Osteoblast (primary cell): ENCODE measurements around the gene ELF2. TPM values are rescaled to one million over a fixed set of nuclear protein-coding genes. Genes with fewer than 3 reads are reported as not detected.
A peak's percentile ranks its signal among the peaks of the same experiment; 100 is the strongest.

Experiments used
- DNase-seq: peaks from one replicate; pipeline ENCODE4 v3.0.0; 2011; ENCODE audit warnings: low spot score, mixed read lengths; ENCODE audit not compliant: insufficient read length; ENCODE audit errors: missing footprints
- H2AFZ ChIP-seq: 2 replicates; pipeline ENCODE4 v1.6.0; 2011; ENCODE audit warnings: mild to moderate bottlenecking, low read length
- H3K27ac ChIP-seq: 2 replicates; pipeline ENCODE4 v1.5.1; 2011; ENCODE audit warnings: mild to moderate bottlenecking, low read depth, low read length, moderate library complexity
- H3K27me3 ChIP-seq: 2 replicates; pipeline ENCODE4 v1.6.0; 2012; ENCODE audit warnings: mild to moderate bottlenecking, control low read depth, inconsistent platforms, low read length, moderate library complexity; ENCODE audit not compliant: insufficient read depth
- H3K36me3 ChIP-seq: 2 replicates; pipeline ENCODE4 v1.5.1; 2011; ENCODE audit warnings: mild to moderate bottlenecking, low read length, control low read depth, moderate library complexity; ENCODE audit not compliant: insufficient read depth
- H3K4me1 ChIP-seq: 2 replicates; pipeline ENCODE4 v1.5.1; 2011; ENCODE audit warnings: mild to moderate bottlenecking, low read length, control low read depth, moderate library complexity; ENCODE audit not compliant: insufficient read depth
- H3K4me2 ChIP-seq: 2 replicates; pipeline ENCODE4 v1.6.0; 2011; ENCODE audit warnings: mild to moderate bottlenecking, low read length; ENCODE audit not compliant: insufficient read depth
- H3K4me3 ChIP-seq: fragments of 200-600 bp; sonication (generic); 3 replicates; pipeline ENCODE4 v1.5.1; 2012; ENCODE audit warnings: mild to moderate bottlenecking, low read length, inconsistent platforms; ENCODE audit not compliant: insufficient read depth
- H3K79me2 ChIP-seq: 2 replicates; pipeline ENCODE4 v1.6.0; 2012; ENCODE audit warnings: mild to moderate bottlenecking, low read length, control low read depth, inconsistent platforms; ENCODE audit not compliant: insufficient read depth
- H3K9me3 ChIP-seq: 2 replicates; pipeline ENCODE4 v1.5.1; 2011; ENCODE audit warnings: low read depth, low read length, control low read depth
- H4K20me1 ChIP-seq: 2 replicates; pipeline ENCODE4 v1.6.0; 2012; ENCODE audit warnings: mild to moderate bottlenecking, low read length, control low read depth; ENCODE audit not compliant: insufficient read depth
- total RNA-seq: library from RNA; depleted of rRNA; stranded (reverse); fragments of >200 nt; gene quantifications from 2 replicates; pipeline ENCODE4 v1.2.3, GENCODE V29; 2012
- TF ChIP-seq, protein P1 (sequence below): IDR thresholded peaks from 2 replicates; pipeline ENCODE4 v1.5.1; 2011; ENCODE audit warnings: mild to moderate bottlenecking, low read depth, low read length, moderate library complexity; ENCODE audit errors: extremely low read depth

Gene ELF2
- total RNA-seq, 1 donor = 52.1 TPM

DNA sequence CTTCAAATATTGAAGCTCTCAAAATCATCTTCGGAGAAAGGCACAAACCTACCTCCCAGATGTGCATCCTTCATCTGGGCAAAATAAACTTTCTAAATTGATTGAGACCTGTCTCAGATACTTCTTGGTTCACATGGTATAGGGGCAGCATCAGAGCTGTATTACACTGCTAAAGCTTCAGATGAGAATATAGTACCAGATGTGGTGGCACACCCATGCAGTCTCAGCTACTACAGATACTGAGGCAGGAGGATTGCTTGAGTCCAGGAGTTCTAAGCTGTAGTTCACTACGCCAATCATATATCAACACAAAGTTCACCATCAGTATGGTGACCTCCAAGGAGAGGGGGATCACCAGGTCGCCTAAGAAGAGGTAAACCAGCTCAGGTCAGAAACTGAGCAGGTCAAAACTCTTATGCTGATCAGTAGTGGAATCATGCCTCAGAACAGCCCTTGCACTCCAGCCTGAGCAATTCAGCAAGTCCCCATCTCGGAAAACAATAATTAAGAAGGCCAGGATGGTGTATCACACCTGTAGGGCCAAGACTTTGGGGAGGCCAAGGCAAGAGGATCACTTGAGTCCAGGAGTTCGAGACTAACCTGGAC lies 22.0 kb downstream of the ELF2 start:
- Histone ChIP-seq H3K27ac (no peak overlapping the region), H3K36me3 (no peaks in the 10 kb centered on the region), H3K9me3 (no peaks in the 10 kb centered on the region), H3K4me2 (no peak overlapping the region), H4K20me1 (peaks cover 7% of the 10 kb centered on the region), H2AFZ (no peak overlapping the region), H3K27me3 (no peaks in the 10 kb centered on the region), H3K4me1 (peaks cover 7% of the 10 kb centered on the region), H3K4me3 (no peak overlapping the region), H3K79me2 (peaks cover 2% of the 10 kb centered on the region)
- TF ChIP-seq, protein P1, sequence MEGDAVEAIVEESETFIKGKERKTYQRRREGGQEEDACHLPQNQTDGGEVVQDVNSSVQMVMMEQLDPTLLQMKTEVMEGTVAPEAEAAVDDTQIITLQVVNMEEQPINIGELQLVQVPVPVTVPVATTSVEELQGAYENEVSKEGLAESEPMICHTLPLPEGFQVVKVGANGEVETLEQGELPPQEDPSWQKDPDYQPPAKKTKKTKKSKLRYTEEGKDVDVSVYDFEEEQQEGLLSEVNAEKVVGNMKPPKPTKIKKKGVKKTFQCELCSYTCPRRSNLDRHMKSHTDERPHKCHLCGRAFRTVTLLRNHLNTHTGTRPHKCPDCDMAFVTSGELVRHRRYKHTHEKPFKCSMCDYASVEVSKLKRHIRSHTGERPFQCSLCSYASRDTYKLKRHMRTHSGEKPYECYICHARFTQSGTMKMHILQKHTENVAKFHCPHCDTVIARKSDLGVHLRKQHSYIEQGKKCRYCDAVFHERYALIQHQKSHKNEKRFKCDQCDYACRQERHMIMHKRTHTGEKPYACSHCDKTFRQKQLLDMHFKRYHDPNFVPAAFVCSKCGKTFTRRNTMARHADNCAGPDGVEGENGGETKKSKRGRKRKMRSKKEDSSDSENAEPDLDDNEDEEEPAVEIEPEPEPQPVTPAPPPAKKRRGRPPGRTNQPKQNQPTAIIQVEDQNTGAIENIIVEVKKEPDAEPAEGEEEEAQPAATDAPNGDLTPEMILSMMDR = no peak
- no peak for DNase-seq

DNA sequence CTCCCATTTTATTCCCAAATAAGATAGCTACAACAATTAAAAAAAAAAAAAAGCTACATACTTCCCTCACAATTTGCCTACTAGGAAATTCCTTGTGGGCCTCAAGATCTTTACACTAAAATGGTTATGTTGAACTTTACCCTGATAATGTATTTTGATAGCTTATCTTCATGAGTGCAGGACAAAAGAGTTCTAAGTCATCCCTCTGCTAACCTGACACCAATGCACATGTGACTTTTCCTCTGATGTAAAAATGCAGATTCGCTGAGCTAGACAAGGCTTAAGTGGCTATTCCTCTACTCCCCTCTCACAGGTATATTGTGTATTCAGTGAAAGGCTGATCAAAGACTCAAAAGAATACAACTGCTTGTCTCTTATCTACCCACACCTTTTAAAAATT lies 22.5 kb downstream of the ELF2 start:
- Histone ChIP-seq H3K27ac (no peak overlapping the region), H3K36me3 (no peaks in the 10 kb centered on the region), H3K4me3 (no peak overlapping the region), H3K79me2 (peaks cover 2% of the 10 kb centered on the region), H4K20me1 (peaks cover 7% of the 10 kb centered on the region), H3K4me2 (no peak overlapping the region), H3K27me3 (no peaks in the 10 kb centered on the region), H3K9me3 (no peaks in the 10 kb centered on the region), H2AFZ (no peak overlapping the region), H3K4me1 (peaks cover 7% of the 10 kb centered on the region)
- TF ChIP-seq, protein P1 = no peak
- no peak for DNase-seq

DNA sequence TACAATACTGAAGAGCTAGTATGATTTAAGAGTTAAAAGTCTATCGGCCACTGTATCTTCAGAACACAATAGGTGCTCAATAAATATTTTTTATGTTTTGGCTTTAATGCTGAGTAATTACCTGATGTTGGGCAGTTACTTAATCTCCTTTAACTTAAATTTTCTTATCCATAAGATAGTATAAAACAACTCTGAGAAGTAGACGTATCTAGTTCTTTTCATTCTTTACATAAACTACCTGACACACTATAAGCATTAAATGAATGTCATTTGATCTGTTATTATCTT lies 22.9 kb downstream of the ELF2 start:
- no peak for DNase-seq
- Histone ChIP-seq H3K4me2 (no peak overlapping the region), H3K9me3 (no peaks in the 10 kb centered on the region), H4K20me1 (peaks cover 7% of the 10 kb centered on the region), H2AFZ (no peak overlapping the region), H3K27ac (no peak overlapping the region), H3K36me3 (no peaks in the 10 kb centered on the region), H3K4me1 (peaks cover 7% of the 10 kb centered on the region), H3K4me3 (no peak overlapping the region), H3K79me2 (peaks cover 2% of the 10 kb centered on the region), H3K27me3 (no peaks in the 10 kb centered on the region)
- TF ChIP-seq, protein P1 = no peak

DNA sequence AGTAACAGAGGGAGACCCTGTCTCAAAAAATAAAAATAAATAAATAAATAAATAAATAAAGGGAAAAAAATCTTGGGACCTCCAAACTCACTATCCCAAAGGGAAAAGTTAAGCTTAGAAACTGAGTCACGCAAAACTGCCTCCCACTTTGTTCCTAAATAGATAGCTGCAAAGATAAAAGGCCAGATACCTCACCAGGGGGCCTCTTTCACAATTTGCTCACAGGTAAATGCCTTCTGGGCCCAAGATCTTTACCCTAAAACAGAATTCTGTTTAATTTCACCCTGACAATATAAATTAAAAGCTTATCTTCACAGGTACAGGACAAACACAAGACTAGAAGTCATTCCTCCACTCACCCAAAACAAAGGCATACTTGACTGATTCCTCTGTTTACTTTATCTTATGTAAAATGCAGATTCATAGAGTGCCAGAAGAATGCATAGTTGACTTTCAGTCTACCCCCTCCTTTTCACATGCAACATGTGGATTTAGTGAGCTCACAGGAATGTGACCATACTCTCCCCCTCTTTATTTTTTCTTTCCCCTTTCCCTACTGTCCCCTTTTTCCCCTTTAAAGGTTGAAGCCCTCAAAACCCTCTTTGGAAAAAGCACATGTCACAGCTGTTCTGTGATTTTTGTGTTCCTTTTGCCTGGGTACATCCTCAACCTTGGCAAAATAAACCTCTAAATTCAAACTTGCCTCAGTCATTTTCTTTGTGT lies 23.4 kb downstream of the ELF2 start:
- no peak overlapping the region for H3K27ac ChIP-seq
- H3K4me1 ChIP-seq = peaks cover 7% of the 10 kb centered on the region
- peaks cover 2% of the 10 kb centered on the region for H3K79me2 ChIP-seq
- no peaks in the 10 kb centered on the region for H3K36me3 ChIP-seq
- H3K27me3 ChIP-seq = no peaks in the 10 kb centered on the region
- no peak overlapping the region for H2AFZ ChIP-seq
- peaks cover 7% of the 10 kb centered on the region for H4K20me1 ChIP-seq
- H3K4me2 ChIP-seq = no peak overlapping the region
- H3K4me3 ChIP-seq = no peak overlapping the region
- peak; percentile 45 for DNase-seq
- TF ChIP-seq, protein P1 = no peak
- H3K9me3 ChIP-seq = no peaks in the 10 kb centered on the region
